HEK293T (cell line): ENCODE data around the gene ZNF10.

Experiments used
- BHLHE40 ChIP-seq: fragments of 450-650 bp; IDR thresholded peaks from 2 replicates; pipeline ENCODE4 v1.6.1; 2016; ENCODE audit warnings: mild to moderate bottlenecking, moderate library complexity, borderline replicate concordance
- ELF4 ChIP-seq: fragments of 450-650 bp; IDR thresholded peaks from 2 replicates; pipeline ENCODE4 v1.6.1; 2017; ENCODE audit warnings: antibody characterized with exemption
- SP1 ChIP-seq: fragments of 450-650 bp; IDR thresholded peaks from 2 replicates; pipeline ENCODE4 v1.6.1; 2017
- SUZ12 ChIP-seq: fragments of 450-650 bp; IDR thresholded peaks from 2 replicates; pipeline ENCODE4 v1.6.1; 2016; ENCODE audit warnings: mild to moderate bottlenecking

- TF ChIP-seq SP1 (no peak), SUZ12 (no peak), BHLHE40 (no peak), ELF4 (no peak)
Measured at GRCh38 chr12:133124674-133125073, 5.8 kb upstream of the ZNF10 start.
